Activated T-cell treated with anti-CD3 and anti-CD28 coated beads, Interleukin-2, amount 50 U/mL, for 48 hours (primary cell): ENCODE results near the gene E2F2.

ENCODE experiments used
- DNase-seq, 2 experiments: peaks; one replicate each; pipeline ENCODE4 v3.0.0-alpha.2; 2020

Gene E2F2

DNA sequence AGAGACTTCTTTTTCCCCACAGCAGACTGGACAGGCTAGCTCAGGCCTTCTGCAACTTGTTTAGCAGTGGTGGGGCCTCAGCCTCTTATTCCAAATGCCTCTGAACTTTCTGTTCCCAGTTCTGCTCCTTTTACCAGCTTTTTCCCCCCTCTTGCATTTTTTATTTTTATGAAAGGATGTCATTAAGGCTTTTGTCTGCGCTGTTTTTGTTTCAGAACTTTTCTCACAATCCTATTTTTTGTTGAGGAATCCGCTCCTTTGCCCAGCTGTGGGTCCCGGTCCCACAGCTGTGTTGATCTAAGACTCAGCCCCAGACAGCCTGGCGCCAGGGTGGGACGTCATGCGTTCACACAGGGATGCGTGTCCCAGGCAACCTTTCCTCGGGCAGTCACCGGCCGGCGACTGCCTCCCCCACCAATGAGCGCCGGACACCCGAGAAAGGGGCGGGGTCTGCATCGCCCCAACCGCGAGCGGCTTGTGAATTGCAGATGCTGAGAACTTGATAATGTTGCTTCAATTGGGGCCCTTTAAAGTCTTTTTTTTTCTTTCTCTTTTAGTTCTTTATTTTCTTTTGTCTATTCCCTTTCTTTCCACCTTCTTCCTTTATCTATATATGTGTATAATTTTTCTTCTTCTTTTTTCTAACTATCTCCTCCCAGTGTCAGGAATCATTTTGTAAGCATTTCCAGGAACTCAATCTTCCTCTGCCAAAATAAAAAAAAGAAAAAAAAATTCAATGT, 31.3 kb upstream of the E2F2 start:
- DNase-seq: peak in 1 of 2 experiments; percentile 39

DNA sequence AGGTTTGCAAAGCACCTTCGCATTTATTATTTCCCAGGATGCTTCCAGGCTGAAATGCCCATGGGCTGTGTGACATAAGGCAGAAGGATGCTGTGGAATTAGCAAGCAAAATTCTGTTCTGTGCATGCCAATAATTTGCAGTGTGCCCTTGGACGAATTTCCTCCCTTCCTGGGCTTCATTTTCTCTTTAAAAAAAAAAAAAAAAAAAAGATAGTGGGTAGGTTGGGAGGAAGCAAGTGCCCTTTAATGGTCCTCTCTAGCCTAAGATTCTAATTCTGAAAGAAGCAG, 30.7 kb upstream of the E2F2 start:
- DNase-seq: no peak

DNA sequence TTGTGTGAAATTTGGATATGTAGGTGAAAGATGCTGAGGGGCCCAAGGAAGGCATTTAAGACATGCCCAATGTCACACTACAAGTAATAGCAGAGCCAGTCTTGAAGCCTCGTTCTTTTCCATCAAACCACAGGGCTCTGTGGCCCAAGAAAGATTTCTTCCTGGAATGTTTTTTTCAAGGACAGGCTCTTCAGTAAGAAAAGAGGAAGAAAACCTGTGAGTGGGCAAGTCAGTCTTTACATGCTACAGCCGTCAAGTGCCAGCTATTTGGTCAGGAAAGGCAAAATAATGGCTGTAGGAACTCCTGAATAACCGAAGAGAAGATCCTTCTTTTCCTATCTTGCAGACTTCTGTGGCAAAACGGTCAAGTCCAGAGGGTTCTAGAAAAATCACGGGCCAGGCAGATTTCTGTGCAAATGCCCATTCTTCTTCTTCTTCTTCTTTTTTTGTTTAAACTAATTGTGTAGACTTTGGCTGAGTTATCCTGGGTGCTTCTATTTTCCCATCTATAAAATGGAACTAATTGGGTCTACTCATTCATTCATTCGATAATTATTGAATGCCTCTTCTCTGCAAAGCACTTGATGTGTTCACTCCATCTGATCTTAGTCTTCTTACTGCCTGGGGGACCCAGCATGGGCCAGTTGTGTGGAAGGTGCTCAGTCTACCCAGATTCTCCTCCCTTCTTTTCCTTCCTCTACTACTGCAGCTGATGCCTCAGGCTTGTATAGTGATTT, 30.2 kb upstream of the E2F2 start:
- no peak for DNase-seq

DNA sequence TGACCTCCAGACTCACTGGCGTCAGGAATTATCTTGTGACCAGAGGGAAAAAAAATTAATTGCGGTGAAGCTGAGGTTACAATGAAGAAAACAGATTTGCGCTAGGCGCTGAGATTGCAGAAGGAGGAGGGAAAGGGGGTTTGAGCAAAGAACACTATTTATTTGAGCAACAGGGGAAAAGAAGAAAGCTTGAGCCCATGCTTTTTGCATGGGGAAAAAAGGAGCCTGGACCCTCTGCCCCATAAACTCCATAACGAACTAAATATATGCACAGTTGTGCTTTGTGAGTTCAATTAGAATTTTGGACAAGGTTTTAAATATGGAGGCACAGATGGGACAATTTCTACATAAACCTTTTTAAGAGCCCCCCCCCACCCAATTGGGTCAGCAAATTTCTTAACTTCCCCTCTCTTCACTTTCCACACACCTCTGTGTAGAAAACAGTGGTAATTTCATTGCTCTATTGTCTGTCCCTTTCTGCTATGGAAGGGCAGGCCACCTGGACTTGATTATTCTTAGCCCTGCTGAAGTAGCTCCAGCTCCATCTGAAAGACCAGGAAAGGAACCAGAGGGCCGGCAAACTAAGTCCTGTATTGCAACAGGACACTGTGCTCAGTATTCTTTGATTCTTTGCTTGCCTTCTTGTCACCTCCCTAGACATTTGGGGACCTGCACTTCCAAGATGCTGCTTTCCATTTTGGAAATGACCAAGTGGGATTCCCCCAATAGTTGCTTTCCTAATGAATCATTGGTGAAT, 29.1 kb upstream of the E2F2 start:
- no peak for DNase-seq

DNA sequence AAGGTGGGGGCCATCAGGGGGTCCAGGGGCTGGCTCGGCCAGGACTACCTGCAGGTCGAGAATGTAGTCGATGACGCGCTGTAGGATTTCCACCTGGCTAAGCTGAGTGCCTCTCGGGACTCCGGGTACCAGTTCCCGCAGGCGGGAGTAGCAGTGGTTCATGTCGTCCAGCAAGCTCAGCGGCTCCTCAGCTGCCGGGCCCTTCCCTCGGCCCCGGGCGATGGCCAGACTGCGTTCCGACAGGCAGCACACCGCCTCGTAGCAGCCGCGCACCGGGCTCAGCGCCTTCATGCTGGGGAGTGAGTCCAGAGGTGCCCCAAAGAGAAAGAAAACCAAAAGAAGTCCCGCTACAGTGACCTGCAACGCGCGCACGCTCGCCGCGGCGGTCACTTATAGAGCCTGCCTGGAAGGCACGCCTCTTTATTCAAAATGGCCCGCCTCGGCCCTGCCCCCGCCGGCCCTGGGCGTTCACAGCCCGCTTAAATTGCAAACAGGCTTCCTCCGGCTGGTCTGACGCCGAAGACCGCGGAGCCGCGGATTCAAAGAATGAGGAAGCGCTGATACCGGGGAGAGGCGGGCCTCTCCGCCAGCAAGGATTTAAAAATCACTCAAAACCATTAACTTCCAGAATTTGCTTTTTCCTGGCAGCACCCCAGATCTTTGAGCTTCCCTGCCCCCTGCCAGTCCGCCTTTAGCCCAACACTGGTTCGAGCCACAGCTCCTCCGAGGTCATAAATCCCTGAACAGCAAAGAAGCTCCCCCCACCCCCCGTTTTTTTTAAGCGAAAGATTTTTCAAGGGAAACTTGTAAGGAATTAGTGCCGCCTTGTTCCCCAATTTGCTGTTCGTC, 28.3 kb upstream of the E2F2 start, which contains the start of gene ID3:
Gene ID3 (minus strand): TSS at position 366 of the 849 bp plus-strand sequence. CDS start 75 bp downstream, at position 291.
- peak; percentile 96 for DNase-seq

DNA sequence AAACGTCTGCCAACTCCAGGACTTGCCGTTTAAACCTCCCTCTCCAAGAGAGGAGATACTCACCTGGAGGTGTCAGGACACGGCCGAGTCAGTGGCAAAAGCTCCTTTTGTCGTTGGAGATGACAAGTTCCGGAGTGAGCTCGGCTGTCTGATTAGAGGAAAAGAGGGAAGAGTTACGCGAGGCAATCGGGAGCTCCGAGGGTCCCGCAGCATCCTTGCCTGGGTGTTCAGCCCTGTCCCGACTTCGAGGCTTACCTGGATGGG, 27.8 kb upstream of the E2F2 start:
- peak in 1 of 2 experiments; percentile 63 for DNase-seq

DNA sequence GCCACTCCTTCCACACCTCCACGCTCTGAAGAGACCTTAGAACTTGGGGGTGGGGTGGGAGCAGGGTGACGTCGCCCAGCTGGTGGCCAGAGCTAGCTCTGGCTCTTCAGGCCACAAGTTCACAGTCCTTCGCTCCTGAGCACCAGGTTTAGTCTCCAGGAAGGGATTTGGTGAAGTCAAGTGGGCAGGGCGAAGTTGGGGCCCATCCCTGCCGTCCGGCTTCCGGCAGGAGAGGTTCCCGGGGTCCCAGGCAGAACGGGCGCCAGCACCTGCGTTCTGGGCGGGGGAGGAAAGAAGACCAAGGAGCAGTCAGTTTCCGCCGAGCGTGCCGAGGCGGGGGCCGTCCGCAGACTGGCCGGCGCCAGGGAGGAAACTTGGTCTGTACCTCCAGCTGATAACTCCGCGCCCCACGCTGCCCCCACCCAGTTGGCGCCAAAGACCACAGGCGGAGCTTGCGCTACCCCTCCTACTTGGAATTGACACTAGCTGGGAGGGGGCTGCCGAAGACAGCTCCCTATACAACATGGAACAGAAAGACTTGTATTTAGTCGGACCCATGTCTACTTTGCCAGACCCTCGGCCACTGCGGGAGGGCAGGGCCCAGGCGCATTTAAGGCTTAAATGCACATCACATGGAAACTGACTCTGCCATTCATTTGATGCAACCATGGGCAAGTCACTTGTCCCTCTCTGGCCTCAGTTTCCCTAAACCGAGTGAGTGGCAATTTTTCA, 27.3 kb upstream of the E2F2 start:
- DNase-seq: peak; percentile 67 to 72

DNA sequence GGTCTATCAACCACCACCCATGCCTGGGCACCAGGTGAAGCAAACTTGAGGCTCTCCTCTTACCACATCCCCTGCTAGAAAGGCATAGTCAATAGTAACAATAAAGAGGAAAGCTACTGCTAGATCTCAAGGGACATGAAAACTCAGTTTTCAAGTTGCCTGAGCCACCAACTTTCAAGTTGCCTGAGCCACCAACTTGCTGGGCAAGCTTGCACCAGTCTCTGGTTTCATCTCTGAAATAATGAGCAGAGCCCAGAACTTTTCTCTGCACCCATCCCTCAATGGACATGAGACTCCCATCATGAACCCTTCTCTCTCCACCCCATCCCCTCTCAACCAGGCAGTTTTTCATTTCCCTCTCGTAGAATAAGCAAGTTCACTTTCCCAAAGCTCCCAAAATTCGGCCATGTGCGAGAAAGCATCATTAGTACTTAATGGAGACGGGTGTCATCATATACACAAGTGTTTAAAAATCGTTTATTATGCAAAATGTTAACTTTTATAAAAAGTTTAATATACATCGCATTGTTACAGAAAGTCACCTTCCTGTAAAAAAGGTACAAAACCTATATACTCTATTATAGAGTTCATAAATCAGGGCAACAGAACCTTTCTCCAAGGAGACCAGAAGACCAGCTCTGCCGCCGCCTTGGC, 26.6 kb upstream of the E2F2 start:
- DNase-seq: no peak

DNA sequence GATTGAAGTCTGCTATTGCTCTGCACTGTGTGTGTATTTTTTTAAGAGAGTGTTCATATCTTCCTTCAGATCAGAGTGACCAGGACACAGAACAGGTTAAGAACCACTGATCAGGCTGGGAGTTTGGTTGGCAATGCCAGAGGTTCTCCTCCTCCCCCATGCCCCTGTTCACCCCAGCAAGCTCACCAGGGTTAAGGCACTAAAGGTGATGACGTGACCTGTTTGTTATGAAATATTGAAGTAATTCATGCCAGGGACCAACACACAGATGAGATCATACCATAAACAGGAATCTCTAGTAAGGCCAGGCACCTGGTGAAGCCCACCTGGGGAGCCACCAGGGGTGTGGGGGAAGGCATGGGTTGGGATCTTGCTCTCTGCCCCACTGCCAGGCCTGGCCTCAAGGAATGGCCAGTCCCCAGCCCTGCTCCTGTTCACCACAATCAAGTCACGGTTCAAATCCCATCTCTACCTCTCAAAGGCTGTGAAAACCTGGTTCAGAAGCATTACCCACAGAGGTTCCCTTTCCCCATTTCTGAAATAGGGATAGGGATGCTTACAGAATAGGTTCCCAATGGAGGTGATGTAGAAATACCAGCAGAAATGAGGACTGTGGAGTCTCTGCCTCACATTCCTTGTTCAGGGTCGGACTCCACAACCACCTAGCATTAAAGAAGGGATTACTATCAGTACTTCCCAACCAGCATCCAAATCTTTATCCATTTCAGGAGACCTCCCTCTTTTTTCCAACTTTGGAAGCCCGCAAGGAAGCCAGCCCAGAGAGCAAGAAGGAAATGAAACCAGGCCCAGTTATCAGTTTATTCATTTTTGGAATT, 25.8 kb upstream of the E2F2 start:
- DNase-seq: no peak

DNA sequence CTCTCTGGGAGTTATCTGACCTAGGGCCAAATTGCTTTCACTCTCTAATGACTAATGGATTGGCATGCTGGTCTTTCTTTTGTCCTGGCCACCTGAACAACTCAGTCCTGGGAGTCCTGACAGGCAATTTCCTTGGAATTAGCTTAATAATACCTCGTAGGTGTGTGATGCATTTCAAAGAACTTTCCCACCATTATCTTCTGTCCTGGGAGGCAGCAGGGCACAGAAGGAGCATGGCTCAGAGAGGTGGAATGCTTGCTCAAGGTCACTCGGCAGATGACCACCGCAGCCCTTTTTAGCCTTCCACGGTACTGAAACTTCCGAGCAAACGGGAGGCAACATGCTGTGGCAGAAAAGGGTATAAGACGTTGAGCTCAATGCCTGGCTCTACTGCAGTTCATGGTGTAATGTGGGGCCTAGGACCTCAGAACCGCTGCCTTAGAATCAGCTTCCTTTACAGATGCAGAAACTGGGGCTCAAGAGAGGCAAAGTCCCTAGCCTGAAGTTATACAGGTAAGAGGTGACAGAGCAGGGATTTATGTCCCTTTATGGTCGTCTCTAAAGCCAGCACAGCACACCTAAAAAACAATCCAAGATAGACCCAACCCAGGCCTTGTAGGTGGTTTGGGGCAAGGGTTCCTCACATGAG, 25.1 kb upstream of the E2F2 start:
- DNase-seq: no peak

DNA sequence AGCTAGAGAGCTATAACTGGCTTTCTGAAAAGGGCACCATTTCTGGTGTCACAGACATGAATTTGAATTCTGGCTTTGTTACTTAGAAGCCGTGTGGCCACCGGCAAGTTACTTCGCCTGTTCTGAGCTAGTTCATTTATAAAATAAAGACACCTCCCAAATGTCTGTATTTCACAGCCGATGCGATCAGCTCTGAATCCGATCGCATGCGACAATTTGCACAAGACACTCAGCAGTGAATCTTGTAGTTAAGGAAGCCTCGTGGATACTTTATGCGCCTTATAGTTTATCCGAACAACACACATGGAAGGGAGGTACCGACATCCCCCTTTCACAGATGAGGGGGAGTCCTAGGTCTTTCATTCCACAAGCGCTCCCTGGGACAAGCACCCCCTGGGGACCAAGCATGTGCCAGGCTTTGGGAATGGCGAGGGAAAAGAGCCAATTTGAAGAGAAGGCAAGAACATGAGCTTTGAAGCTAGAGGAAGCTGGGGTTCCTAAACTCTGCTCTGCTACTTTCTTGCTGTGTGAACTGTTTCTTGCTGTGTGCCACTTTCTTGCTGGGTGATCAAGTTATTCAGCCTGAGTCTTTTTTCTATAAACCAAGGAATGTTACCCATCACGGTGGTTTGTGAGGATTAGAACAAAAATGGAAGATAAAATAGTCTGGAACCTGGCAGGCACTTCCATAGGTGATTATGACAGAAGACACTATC, 24.4 kb upstream of the E2F2 start:
- DNase-seq: no peak

DNA sequence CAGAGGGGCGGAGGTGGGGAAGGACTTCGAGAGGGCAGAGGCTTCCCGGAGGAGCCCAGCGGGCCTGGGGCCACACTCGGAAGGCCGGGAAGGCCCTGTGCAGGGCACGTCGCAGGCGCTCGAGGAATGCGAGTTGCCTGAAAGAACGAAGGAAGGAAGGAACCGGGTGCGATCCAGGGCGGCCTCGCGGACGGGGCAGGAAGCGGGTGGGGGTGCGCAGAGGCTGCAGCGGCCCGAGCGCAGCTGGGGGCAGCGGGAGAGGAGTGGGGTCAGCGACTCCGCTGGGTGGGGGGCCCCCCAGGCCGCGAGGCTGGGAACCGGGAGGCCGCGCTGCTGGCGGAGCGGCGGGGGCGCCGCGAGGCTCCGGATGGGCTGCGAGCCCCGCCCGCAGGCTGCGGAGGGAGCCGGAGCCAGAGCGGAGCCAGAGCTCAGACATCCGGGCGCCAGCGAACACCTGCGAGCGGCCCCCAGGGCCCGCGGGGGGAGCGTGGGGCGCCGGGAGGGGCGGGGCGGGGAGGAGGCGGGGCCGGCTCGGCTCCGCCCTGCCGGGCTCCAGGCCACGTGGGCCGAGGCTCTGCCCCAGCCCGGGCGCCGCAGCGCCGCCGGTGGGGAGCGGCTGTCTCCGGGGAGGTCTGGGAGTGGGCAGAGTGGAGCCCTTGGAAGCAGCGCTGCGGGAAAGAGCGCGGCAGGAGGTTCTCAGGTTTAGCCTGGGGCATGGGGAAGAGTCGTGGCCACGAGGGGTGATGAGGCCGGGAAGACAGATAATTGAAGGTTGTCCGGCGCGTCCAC, 23.6 kb upstream of the E2F2 start:
- DNase-seq: peak; percentile 86 to 91

DNA sequence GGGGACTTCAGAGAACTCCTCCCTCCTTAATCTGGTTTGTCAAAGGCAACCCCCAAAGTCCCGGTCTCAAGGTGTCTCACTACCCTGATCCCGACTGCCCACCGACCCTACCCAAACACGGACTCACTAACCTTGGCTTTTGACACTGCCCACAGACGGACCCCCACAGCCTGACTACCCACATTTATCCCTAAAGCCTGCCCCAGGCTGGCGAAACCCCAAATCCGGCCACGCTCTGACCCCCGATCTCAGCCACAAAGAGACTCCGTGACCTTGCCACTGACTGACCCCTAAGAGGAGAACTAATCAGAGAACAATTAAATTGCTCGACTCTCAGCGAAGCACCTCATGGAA, 23.1 kb upstream of the E2F2 start:
- no peak for DNase-seq

DNA sequence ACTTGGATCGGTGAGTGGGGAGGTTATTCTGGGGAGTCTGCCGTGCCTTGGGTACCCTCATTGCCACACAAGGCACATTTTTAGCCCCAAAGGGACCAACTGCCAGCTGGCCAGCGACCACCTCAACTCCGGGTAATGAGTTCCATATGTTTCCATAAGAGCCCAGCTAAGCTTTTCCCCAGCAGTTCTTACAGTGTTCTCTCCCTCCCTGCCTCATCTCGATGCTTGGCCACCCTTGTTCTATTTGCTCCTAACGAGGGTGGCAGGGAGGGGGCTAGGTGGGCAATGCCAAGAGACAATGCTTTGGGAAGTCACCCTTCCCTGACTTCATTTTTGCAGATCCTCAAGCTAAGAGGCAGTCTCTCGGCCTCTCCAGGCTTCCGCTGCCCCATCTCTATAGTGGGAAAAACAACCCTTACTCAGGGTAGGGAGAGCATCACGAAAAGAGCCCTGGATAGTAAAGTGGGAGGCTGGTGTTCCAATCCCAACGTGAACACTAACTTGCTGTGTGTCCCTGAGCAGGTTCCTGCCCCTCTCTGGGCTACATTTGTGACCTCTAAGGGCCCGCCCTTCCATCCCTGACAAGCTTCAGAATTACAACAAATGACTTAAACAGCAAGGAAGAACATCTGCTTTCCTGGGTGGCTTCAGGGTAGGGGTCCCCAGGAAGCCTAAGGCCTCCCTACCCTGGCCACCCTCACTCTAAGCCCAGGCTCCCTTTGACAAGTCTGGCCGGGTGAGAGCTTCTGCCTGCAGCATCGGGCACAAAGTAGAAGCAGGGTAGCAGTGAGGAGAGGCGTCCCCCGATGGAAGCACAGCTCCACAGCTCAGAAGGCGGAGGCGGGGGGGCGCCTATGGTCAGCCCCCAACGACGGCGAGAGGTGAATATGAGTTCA, 22.4 kb upstream of the E2F2 start:
- DNase-seq: no peak

DNA sequence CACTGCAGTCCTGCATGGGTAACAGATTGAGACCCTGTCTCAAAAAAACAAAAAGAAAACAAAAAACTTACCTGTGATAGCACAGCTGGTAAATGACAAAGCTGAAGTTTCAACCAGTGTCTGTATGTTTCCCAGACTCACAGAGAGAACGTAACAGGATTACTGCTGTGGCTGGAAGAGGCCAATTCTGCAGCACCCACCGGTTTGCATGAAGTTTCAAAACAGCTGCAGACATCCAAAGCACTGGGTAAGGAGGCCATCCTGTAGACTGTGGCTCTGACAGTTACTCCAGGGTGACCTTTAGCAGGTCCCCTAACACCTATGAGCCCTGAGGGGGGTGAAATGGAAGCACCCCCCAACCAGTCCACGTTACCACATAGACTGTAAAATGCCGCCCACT, 20.8 kb upstream of the E2F2 start:
- DNase-seq: no peak

DNA sequence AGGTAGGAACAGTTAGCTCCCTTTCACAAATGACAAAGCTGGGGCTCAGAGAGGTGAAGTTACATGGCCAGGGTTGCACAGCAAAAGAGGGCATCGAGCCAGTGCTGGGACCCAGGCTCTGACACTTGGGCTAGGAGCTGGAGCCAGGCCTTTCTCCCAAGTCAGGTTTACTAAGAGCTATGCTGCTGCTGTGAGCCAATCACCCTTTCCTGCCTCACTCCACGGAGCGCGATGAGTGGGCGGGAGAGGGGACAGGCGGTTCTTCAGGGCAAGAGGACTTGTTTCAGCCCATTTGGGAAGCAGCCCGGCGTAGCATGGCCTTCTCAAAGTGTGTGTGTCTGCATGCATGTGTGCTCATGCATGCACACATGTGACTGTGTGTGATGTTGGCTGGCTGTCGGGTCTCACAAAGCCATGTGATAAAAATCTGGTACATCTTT, 17.7 kb upstream of the E2F2 start:
- DNase-seq: no peak

DNA sequence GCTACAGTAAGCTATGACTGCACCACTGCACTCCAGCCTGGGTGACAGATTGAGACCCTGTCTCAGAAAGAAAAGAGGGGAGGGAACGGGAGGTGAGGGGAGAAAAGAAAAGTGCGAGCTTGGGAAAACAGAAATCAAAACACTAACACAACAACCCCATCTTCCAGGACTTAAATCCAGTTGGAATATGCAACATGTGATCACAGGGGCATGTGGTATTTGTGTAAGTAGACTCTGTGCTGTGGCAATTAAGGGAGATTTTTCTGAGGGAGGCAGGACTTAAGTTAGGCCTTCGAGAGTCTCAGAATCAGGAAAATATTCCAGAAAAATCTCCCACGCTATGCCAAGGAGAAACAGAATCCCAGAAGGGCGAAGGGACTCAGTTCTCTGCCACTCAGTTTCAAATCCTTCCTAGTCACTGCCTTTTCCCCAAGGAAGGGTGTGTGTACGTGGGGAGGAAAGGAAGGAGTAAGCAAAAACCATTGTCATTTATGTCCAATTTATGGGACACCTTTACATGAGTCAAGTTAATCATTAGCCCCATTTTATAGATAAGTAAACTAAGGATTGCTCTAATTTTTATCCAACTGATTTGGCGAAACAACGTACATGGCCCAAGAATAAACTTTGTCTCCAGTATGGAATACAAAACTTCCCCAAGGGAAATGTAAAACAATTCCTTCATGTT, 16.0 kb upstream of the E2F2 start:
- no peak for DNase-seq
